Stimulated activated CD8-positive, alpha-beta memory T cell treated with anti-CD3 and anti-CD28 coated beads, Interleukin-7, amount 100 ng/mL, for 1 hour (primary cell): Measurements from ENCODE around the gene VRK1.

Experiments
- DNase-seq, 2 donors: peaks; one replicate each; pipeline ENCODE4 v3.0.0-alpha.2; 2020; ENCODE audit warnings: low read depth in 2 of 2

Gene VRK1

DNA sequence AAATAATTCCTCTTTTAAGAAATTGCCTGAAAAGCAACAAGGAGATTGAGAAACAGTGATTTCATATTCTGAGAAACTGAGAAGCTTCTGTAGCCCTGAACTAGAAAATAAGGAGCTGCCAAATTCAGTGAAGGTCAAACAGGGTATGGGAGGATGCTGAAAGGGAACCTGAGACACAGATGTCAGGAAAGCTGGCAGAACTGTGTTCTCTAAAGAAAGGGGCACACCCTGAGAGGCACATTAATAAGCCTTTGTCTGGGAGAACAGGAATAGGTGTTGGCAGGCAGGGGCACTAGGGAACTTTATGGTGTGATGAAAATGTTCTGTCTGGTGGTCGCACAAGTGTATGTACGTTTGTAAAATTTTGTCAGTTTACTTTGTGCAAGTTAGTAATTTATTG is 29.6 kb downstream of the VRK1 start:
- DNase-seq: no peak

DNA sequence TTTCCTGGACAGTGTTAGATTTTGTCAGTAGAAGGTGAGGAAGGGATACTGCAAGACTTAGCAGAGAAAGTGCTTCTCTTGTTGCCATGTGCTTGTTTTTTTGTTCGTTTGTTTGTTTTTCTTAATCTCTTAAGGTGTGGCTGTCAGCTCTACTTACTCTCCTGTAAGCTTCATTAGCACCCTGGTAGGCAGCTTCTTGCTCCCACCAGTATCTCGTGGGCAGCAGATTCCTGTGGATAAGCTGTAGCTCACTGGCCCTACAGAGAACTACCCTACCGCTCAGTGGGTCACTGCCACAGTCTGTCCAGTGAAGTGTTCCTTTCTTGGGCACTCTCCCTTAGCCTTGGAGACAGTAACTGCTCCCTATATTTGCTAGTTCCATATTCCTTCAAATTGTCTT is 30.1 kb downstream of the VRK1 start:
- DNase-seq: no peak

DNA sequence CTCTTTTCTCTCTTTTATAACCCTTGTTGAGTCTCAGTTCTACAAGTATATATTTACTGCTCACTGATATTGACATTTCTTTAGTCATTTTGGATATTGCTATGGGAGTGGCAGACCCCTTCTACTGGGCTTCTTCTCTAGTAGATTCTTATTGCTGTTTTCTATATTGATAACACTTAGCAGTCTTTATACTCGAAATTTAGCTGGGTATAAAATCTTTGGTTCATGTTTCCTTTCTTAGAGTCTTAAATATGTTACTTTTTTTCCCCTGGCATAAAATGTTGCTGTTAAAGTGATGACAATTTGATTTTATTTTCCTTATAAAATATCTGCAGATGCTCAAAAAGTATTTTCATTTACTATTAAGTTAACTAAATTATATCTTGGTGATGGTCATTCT is 32.6 kb downstream of the VRK1 start:
- no peak for DNase-seq

DNA sequence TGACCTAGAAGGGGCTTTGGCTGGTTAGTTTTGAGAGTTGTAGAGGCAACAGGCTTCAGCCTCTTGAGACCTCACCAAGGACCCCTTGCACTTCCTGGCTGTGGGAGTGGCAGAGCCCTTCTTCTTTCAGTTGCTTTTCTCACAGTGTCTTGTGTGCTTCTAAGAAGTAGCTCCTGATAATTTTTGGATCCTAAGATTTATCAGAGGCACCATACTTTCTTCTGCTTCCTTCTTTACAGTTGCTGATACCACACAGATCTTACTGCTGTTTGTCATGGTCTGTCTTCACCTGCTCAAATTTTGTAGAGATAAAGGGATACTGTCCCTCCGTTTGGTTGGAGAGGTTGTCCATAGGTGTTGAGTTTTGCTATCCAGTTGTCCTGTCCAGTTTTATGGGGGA is 33.8 kb downstream of the VRK1 start:
- no peak for DNase-seq

DNA sequence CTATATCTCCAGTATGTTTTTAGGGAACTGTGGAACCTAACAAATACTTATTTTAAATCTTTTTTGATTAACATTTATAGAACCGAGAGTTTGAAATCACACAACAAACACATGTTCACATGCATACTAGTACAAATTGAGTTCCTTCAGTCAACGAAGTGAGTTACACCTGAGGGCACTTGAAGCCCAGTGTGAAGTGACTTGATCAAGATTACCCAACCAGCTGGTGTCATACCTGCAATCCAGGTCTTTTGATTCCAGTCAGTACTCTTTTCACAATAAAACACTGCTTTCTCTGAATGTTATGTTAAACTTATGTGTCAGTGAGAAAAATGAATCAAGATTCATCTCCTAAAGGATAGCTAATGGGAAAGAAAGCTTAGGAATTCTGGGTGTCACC is 35.2 kb downstream of the VRK1 start:
- no peak for DNase-seq

DNA sequence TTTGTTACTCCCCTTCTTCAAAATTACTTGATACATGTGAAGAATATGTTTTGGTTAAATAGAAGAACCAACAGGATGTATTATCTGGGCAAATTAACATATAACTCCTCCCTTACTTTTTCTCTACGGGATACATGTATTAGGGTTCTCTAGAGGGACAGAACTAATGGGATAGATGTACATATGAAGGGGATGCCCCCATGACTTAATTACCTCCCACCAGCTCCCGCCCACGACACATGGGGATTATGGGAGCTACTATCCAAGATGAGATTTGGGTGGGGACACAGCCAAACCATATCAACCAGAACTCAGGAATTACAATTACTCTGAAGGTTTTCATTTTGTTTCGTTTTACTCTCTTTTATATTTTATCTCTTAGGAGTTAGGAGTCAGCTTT is 41.3 kb downstream of the VRK1 start:
- no peak for DNase-seq

DNA sequence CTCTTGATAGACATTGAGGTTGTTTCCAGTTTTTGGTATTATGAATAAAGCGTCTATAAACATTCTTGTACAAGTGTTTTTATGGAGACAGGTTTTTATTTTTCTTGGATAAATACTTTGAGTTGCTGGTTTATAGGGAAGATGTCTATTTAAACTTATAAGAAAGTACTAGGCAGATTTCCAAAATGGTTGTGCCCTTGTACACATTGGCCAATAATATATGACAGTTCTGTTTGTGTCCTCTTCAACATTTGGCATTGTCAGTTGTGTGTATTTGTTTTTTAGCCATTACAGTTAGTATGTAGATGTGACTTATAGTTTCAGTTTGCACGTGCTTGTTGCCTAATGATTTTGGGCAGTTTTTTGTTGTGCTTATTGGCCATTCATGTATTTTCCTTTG is 42.1 kb downstream of the VRK1 start:
- no peak for DNase-seq

DNA sequence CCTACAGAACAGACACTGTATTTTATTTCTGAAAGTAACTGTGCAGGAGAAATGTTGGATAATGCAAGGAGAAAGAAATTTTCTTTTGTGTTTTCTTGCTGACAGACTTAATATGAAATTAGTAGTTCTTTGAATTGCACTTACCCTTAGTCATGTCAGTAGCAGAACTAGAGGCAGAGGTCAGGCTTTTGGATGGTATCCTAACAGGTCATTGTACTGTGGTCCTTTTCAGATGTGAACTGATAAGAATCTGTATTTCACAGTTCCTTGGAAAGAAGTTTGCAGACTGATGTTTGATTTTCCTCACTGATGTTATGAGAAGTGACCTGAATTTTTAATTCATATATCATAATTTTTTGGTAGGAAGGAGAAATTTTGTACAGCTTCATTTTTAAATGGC is 46.0 kb downstream of the VRK1 start:
- DNase-seq: no peak

DNA sequence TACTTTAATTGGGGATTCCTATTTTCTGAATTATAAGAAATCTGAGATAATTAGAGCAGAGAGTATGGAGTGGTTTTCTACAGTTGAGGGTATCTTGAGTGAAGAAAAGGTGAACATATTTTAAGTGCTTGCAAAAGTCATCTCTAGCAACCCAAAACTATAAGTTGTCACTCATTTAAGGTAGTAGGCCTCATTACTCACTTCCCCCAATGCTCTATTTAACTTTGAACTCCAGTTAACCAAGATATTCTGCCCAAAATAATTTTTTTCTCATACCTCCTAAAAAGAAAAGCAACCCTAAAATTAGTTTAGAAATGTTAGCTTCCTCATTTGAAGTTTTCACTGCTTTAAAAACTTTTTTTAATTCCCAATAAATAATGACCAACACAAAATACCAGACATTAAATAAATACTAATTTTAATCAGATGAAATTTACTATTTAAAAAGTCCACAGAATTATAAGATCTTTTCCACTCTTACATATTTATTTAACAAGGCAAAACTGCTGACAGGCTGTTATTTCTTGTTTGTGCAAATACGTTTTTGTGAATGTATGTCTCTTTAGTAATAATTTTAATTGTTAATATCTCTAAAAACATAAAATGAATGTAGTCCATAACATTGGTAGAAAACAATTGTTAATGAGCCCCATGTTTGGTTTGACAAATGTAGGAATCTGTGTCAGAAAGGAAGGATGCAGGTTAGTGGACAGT is 47.8 kb downstream of the VRK1 start:
- DNase-seq: no peak

DNA sequence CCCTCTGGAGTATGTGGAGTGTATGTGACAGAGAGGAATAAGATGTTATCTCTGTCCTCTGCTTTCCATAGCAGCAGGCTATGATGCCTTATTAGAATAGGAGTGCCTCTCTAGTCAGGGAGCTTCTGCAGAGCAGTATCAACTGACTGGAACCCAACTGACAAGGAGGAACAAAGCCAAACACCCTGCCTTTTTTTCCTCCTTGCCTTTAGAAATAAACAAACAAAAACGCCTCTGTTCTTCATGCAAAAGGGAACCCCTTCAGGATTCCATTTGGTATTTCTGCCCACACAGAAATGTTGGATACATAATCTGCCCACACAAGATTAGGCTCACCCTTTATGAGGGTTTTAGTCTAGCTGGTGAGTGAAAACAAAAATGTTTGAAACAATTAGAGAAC is 50.3 kb downstream of the VRK1 start:
- no peak for DNase-seq

DNA sequence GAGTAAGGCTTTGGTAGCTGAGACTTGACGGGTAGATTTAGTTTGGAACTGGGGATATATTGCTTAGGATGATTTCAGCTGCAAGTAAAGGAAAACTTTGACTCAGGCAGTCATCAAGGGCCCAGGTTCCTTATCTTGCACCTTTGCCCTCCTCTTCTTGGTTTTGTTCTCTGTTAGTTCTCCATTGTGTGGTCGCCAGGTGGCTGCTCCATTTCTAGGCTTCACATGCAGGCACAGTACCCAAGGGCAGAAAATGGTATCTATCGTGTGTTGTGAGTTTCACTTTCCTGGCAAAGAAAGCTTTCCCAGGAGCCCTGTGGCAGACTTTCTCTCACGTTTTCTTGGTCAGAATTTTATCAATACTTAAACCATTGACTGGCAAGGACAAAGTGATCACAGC is 50.8 kb downstream of the VRK1 start:
- no peak for DNase-seq

DNA sequence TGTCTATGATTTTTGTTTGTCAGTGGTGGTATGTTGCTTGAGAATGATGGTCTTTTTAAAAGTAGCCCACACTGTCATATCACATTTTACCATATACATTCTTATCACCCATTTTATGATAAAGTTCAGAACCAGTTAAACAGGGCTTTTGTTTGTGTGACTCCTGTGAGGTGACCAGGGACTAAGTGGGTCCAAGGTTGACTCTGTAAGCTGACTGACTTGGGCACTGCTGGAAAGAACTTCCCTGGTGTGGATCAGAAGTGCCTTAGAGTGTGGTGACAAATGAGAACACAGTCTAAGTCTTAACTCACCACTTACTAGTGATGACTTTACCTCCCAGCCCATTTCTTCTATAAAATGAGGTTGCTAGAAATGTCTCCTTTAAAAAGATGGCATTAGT is 52.6 kb downstream of the VRK1 start:
- no peak for DNase-seq

DNA sequence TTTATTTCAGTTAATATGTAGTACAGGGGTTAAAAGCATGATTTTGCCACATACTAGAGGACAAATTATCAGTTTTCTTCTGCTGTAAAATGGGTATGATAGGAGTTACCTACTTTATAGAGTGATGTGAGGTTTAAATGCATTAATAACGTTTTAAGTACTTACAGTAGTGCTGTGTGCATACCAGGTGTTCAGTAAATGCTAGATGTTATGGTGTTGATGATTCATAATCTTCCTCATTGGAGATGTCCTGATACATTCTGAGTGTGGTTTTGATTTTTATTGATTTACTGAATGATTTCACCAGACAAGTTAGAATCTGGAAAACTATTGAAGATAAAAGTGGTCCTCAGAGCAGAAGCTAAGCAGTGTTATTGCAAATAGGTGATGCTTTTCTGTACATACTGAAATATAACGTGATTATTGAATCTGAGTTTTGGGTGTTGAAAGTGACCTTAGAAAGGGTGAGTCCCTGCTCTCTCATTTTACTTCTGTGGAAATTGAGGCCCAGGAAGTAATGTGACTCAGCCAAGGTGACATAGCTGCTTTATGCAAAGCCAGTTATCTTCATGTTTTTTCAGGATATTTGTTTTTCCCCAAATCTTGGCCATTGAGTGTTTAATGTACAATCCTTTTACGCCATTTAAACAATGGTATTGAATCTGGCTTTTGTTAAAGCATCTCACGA is 54.7 kb downstream of the VRK1 start:
- no peak for DNase-seq

DNA sequence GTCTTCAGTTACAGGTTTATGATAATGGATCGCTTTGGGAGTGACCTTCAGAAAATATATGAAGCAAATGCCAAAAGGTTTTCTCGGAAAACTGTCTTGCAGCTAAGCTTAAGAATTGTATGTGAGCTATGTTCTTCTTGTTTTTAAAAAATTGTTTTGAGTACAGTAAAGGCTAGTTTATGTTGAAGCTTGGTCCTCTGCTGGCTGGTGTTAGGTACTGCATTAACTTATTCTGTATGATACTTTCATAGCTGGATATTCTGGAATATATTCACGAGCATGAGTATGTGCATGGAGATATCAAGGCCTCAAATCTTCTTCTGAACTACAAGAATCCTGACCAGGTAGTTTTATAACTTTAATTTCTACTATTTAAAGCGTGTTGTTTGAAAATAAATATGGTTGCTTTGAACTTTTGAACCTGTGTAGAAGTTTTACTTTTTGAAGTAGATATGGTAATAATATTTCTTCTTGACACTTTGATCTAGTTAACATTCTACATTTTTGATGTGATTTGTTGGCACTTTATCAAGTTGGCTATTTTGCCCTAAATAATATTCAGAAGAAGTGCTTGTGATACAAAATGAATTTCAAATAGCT is 55.7 kb downstream of the VRK1 start:
- DNase-seq: no peak

DNA sequence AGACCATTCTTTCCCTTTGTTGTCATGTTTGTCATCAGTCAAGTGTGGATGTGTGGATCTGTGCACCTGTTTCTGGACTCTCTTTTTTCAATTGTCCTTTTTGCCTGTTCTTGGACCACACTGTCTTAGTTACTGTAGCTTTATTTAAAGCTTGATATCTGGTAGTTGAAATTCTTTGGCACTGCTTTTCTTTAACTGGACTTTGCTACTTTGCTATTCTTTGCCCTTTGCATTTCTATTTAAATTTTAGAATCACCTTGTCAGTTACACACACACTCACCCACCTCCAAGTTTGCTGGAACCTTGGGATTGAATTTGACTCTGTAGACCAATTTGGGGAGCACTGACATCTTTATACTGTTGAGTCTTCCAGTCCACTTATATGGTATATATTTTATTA is 61.5 kb downstream of the VRK1 start:
- DNase-seq: no peak

DNA sequence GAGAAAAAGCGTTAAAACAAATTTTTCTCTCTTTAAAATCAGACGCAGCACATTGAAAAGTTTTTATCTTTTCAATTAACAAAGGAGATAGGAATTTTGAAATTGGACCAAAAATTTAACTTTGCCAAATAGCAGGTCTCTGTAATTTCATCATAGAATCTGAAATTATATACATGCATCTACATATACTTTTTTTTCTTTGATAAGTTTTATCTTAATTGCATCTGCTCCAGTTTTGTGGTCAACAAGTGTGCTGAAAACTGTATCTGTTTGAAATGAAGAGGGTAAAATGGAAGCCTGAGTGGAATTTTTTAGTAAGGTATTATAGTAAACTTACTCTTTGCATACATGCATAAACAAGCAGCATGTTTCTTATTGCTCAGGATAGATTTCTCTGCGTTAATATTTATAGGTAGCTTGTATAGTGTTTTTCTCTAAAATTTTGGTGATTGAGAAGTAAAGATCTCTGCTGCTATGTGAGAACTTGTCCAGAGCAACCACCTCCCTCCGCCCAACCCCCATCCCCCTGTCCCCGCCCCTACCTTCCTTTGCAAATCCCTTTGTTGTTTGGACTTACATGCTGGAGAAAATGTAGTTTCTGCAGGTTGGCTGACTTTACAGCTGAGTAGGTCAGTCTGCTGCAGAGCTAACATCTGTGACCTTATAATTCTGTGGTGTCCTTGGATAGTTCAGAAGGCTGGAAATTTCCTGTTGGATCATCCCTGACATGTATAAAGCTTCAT is 64.6 kb downstream of the VRK1 start:
- no peak for DNase-seq

DNA sequence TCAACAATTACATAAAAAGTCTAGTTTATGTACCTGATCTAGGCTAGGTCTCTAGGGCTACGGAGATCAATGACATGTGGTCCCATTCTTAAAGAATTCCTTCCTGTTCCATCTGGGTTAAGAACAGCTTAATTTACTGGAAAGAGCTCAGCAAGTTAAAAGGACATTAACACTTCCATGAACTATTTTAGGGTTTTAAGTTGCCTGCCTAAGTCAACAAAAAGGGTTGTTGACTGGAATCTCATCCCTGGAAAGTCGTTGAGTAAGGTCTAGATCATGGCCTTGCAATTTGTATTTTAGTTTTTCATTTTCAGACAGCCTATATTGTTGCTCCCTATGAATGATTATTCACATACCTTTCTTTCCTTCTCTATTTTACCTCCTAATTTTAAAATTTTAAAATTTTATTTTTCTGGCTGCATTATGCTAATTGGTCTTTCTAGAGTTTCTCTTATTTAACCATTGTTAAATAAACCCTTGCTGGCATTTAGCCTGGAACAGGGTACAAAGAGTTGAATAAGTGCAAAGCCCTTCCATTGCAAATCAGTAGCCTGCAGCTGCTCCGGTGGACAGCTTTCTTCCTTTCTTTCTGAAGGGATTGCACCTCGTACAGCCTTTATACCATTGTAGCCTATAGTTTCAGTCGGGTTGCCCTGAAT is 66.3 kb downstream of the VRK1 start:
- DNase-seq: no peak

DNA sequence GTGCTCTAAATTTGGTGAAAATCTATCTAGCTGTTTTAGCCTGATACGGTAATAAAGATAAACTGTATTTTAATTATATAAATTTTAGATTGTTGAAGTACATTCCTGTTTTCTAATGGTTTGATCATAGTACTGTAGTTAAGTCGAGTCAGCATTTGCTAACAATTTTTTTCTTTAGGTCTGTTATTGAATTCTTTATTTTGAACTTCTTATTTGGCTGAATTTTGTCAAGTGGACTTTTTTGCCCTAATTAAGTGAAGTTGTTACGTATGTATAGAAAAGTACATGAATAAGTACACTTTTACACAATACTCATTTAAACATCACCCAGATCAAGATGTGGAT is 66.8 kb downstream of the VRK1 start:
- no peak for DNase-seq

DNA sequence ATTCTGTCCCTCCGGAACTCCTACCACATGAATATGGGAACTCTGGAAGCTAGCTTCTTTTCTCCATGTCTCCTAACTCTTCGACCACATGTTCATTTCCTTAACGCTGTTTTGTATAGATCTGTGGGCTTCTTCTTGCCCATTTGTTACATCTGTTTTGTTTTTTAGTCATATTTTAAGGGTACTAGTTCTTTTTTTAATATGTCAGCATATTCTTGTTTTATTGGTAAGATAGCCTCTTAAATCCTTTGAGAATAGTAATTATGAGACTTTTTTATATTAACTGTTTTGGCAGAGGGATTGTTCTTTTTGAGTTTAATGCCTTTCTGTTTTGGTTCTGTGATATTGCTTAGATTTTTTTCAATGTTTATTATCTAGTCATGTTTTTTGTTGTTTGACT is 70.5 kb downstream of the VRK1 start:
- DNase-seq: no peak

DNA sequence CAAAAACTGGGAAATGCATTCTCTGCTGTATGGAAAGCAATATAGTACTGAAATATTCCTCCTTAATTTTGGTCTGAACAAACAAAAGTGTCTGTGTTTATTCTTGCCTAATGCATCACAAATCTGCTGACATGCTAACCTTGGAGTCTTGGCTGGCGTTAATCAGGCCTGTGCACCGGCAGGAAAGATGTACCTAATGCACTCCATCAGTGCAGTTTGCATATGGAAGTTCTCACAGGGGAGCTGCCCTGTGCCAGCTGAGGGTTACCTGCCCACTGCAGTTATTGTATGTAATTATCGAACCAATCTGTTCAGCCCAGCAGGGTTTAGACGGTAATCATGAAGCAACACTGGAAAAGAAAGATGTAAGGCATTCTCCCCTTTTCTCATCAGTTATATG is 76.9 kb downstream of the VRK1 start:
- DNase-seq: no peak

DNA sequence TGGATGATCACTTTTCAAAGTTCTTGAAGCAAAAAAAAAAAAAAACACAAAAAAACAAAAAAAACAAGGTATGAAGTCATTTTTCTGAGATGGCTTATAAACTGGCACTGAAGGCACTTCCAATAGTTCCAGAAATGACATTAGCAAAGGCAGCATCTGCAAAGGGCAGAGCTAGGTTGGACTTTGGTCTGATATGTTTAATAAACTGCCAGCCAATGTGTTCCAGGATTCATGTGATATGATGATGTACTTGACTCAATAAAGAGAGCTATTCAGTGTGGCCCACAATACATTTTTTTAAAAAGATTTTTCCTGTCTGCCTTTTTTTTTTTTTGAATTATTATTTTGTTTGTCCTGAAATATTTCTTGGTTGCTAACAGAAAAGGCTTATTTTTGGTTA is 79.6 kb downstream of the VRK1 start:
- no peak for DNase-seq

DNA sequence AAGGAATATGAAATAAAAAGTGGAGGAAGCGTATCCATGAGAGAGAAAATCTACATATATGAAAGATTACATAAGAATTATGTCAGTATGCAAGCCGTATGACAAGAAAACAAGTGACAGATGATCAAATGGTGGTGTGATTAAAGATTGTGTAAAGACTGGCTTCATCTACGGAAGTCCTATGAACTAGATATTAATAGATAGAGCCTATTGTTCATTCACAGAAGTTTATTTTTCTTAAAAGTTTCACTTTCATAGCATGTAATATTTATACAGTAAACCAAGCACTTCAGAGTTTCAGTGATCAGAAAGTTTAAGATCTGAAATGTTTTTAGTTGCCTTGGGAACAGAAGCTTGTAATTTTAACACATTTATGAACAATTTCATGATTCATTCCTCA is 84.5 kb downstream of the VRK1 start:
- DNase-seq: no peak
